ENCODE measurements around the gene STX2.
"Not testable (repeated sequence)": the region's sequence is repeated elsewhere in the genome, so short reads cannot be mapped to it uniquely, and the experiment has no call there.

STX2 gene

GRCh38 chr12:130752692-130753230, 86.3 kb downstream of the STX2 start (continued):
- TF ChIP-seq PATZ1 (CRISPR knock-in tag; IDR thresholded peaks at IDR 0.05; ENCODE audit: borderline replicate concordance) (no peak), CSDC2 (CRISPR knock-in tag; IDR thresholded peaks at IDR 0.05) (no peak), GLIS3 (CRISPR knock-in tag; IDR thresholded peaks at IDR 0.05) (no peak), POU6F1 (CRISPR knock-in tag; IDR thresholded peaks at IDR 0.05; ENCODE audit: borderline replicate concordance, low read depth) (no peak)

- ATAC-seq: not testable (repeated sequence)
These were observed 87.0 kb downstream of the STX2 start for GRCh38 chr12:130752037-130752436.

- ATAC-seq: no peak
- TF ChIP-seq ZC3H10 (CRISPR knock-in tag; IDR thresholded peaks at IDR 0.05) (no peak), GLIS3 (CRISPR knock-in tag; IDR thresholded peaks at IDR 0.05) (no peak), CSDC2 (CRISPR knock-in tag; IDR thresholded peaks at IDR 0.05) (no peak), POU6F1 (CRISPR knock-in tag; IDR thresholded peaks at IDR 0.05; ENCODE audit: borderline replicate concordance, low read depth) (no peak), OSR1 (CRISPR knock-in tag; IDR thresholded peaks at IDR 0.05) (no peak)
These were observed 90.3 kb downstream of the STX2 start for GRCh38 chr12:130748786-130749185.

- TF ChIP-seq ZFP30 (CRISPR knock-in tag; IDR thresholded peaks at IDR 0.05) (no peak), ZC3H10 (CRISPR knock-in tag; IDR thresholded peaks at IDR 0.05) (no peak), TCF4 (CRISPR knock-in tag; IDR thresholded peaks at IDR 0.05; ENCODE audit: borderline replicate concordance) (peak; percentile 26; the same call in 1 of the 2 replicates)
- ATAC-seq: peak; percentile 82
These were observed 90.9 kb downstream of the STX2 start for GRCh38 chr12:130747867-130748740.

GRCh38 chr12:130746546-130746945, 92.5 kb downstream of the STX2 start:
- ATAC-seq: no peak
- no peak for TF ChIP-seq GLIS3 (CRISPR knock-in tag; IDR thresholded peaks at IDR 0.05)
- TF ChIP-seq CSDC2 (CRISPR knock-in tag; IDR thresholded peaks at IDR 0.05): no peak
- TF ChIP-seq ZNF8 (CRISPR knock-in tag; IDR thresholded peaks at IDR 0.05): no peak
- TF ChIP-seq OSR1 (CRISPR knock-in tag; IDR thresholded peaks at IDR 0.05): no peak
- TF ChIP-seq ZC3H10 (CRISPR knock-in tag; IDR thresholded peaks at IDR 0.05): no peak

- TF ChIP-seq PPARA (CRISPR knock-in tag; IDR thresholded peaks at IDR 0.05; ENCODE audit: borderline replicate concordance) (no peak), ZFP30 (CRISPR knock-in tag; IDR thresholded peaks at IDR 0.05) (no peak), ARNTL (CRISPR knock-in tag; IDR thresholded peaks at IDR 0.05; ENCODE audit: borderline replicate concordance, low read depth) (no peak), ZNF70 (CRISPR knock-in tag; IDR thresholded peaks at IDR 0.05) (no peak), GLIS3 (CRISPR knock-in tag; IDR thresholded peaks at IDR 0.05) (no peak), ZNF8 (CRISPR knock-in tag; IDR thresholded peaks at IDR 0.05) (no peak)
- no peak for ATAC-seq
These were observed 93.1 kb downstream of the STX2 start for GRCh38 chr12:130745921-130746320.

GRCh38 chr12:130744274-130744673, 94.8 kb downstream of the STX2 start:
- ATAC-seq: no peak
- TF ChIP-seq PATZ1 (CRISPR knock-in tag; IDR thresholded peaks at IDR 0.05; ENCODE audit: borderline replicate concordance): no peak
- TF ChIP-seq SNAI2 (CRISPR knock-in tag; IDR thresholded peaks at IDR 0.05): no peak
- TF ChIP-seq ZNF565 (CRISPR knock-in tag; conservative IDR thresholded peaks at IDR 0.05; ENCODE audit: low read depth): no peak
- TF ChIP-seq RARB (CRISPR knock-in tag; IDR thresholded peaks at IDR 0.05): no peak
- TF ChIP-seq ZC3H10 (CRISPR knock-in tag; IDR thresholded peaks at IDR 0.05): no peak
- no peak for TF ChIP-seq ZFP3 (CRISPR knock-in tag; IDR thresholded peaks at IDR 0.05)
- no peak for TF ChIP-seq ARNTL (CRISPR knock-in tag; IDR thresholded peaks at IDR 0.05; ENCODE audit: borderline replicate concordance, low read depth)
- no peak for TF ChIP-seq POU6F1 (CRISPR knock-in tag; IDR thresholded peaks at IDR 0.05; ENCODE audit: borderline replicate concordance, low read depth)
- no peak for TF ChIP-seq GLIS3 (CRISPR knock-in tag; IDR thresholded peaks at IDR 0.05)
- TF ChIP-seq ZNF70 (CRISPR knock-in tag; IDR thresholded peaks at IDR 0.05): no peak
- no peak for TF ChIP-seq BACH2 (CRISPR knock-in tag; IDR thresholded peaks at IDR 0.05; ENCODE audit: borderline replicate concordance)
- TF ChIP-seq ESRRG (CRISPR knock-in tag; IDR thresholded peaks at IDR 0.05): no peak

All from SK-N-SH treated with all-trans-retinoic acid at 6 μM for 48 hours (cell line).